Endothelial cell of umbilical vein (primary cell): Measurements from ENCODE around the gene ANKRD28.

ENCODE experiments used
- CTCF ChIP-seq, 2 donors: IDR thresholded peaks; 1 replicate in 1 of 2; 2 replicates in 1 of 2; pipeline ENCODE4 v1.5.1; 2011; ENCODE audit warnings: low read length in 2 of 2, mild to moderate bottlenecking in 2 of 2, moderate library complexity in 2 of 2, control low read depth in 1 of 2, inconsistent platforms in 1 of 2, low read depth in 1 of 2; ENCODE audit not compliant: insufficient read depth in 1 of 2; ENCODE audit errors: extremely low read depth in 1 of 2
- FOS ChIP-seq: IDR thresholded peaks from 2 replicates; pipeline ENCODE4 v1.6.1; 2011; ENCODE audit warnings: mild to moderate bottlenecking, low read length, moderate library complexity, borderline replicate concordance; ENCODE audit not compliant: insufficient read depth
- GATA2 ChIP-seq: IDR thresholded peaks from 2 replicates; pipeline ENCODE4 v1.7.0; 2011; ENCODE audit warnings: low read depth, mild to moderate bottlenecking, moderate library complexity, mixed read lengths, low read length; ENCODE audit not compliant: insufficient read length, insufficient read depth
- POLR2A ChIP-seq: IDR thresholded peaks from 2 replicates; pipeline ENCODE4 v1.6.1; 2012; ENCODE audit warnings: low read depth, mild to moderate bottlenecking, control low read depth, low read length
- POLR2AphosphoS5 ChIP-seq: IDR thresholded peaks from 2 replicates; pipeline ENCODE4 v1.6.1; 2012; ENCODE audit warnings: low read depth, mild to moderate bottlenecking, control low read depth, low read length, moderate library complexity; ENCODE audit not compliant: insufficient read depth

- no peak for TF ChIP-seq POLR2A
- no peak for TF ChIP-seq CTCF (IDR thresholded peaks at IDR 0.05; ENCODE audit: extremely low read depth in 1 of 2, insufficient read depth in 1 of 2, low read depth in 1 of 2, low read length in 2 of 2)
- no peak for TF ChIP-seq FOS
- no peak for TF ChIP-seq GATA2
- TF ChIP-seq POLR2AphosphoS5: no peak
Observed at GRCh38 chr3:15781131-15781530, 16.6 kb downstream of the ANKRD28 start.
